Activated CD4-positive, alpha-beta T cell treated with anti-CD3 and anti-CD28 coated beads for 1 hour (primary cell): ENCODE results near the gene ZNF462.

Experiments used
- DNase-seq: peaks from one replicate; pipeline ENCODE4 v3.0.0-alpha.2; 2020

ZNF462 gene

GRCh38 chr9:106864373-106865143 lies 1.6 kb downstream of the ZNF462 start:
- DNase-seq = no peak

GRCh38 chr9:106866243-106866642 lies 3.3 kb downstream of the ZNF462 start:
- DNase-seq = no peak

- no peak for DNase-seq
These were observed 4.3 kb downstream of the ZNF462 start for GRCh38 chr9:106867286-106867685.

- no peak for DNase-seq
These were observed 5.1 kb downstream of the ZNF462 start for GRCh38 chr9:106868087-106868486.

- no peak for DNase-seq
These were observed 5.6 kb downstream of the ZNF462 start for GRCh38 chr9:106868565-106868964.

GRCh38 chr9:106869028-106869427 lies 6.1 kb downstream of the ZNF462 start:
- no peak for DNase-seq

- DNase-seq = no peak
These were observed 6.5 kb downstream of the ZNF462 start for GRCh38 chr9:106869458-106869857.

- no peak for DNase-seq
These were observed 9.7 kb downstream of the ZNF462 start for GRCh38 chr9:106872641-106873040.

- DNase-seq = no peak
These were observed 11.1 kb downstream of the ZNF462 start for GRCh38 chr9:106874031-106874430.

- DNase-seq = no peak
These were observed 11.7 kb downstream of the ZNF462 start for GRCh38 chr9:106874652-106875051.

GRCh38 chr9:106875529-106875928 lies 12.6 kb downstream of the ZNF462 start:
- DNase-seq = no peak

GRCh38 chr9:106877345-106877744 lies 14.4 kb downstream of the ZNF462 start:
- DNase-seq = no peak

GRCh38 chr9:106878081-106878837 lies 15.3 kb downstream of the ZNF462 start:
- DNase-seq = no peak

GRCh38 chr9:106878934-106879333 lies 16.0 kb downstream of the ZNF462 start:
- DNase-seq = no peak

- no peak for DNase-seq
These were observed 16.5 kb downstream of the ZNF462 start for GRCh38 chr9:106879439-106879882.

- DNase-seq = no peak
These were observed 17.1 kb downstream of the ZNF462 start for GRCh38 chr9:106880081-106880480.

- DNase-seq = no peak
These were observed 17.9 kb downstream of the ZNF462 start for GRCh38 chr9:106880863-106881262.

- DNase-seq = no peak
These were observed 20.1 kb downstream of the ZNF462 start for GRCh38 chr9:106883030-106883429.

GRCh38 chr9:106883626-106884190 lies 20.7 kb downstream of the ZNF462 start:
- no peak for DNase-seq

GRCh38 chr9:106885451-106885850 lies 22.5 kb downstream of the ZNF462 start:
- no peak for DNase-seq

- no peak for DNase-seq
These were observed 23.4 kb downstream of the ZNF462 start for GRCh38 chr9:106886111-106887046.

- DNase-seq = no peak
These were observed 24.1 kb downstream of the ZNF462 start for GRCh38 chr9:106887066-106887465.
